ENCODE results near the gene ZNF200. TPM values are rescaled to one million over a fixed set of nuclear protein-coding genes. Genes with fewer than 3 reads are reported as not detected.

The ZNF200 gene
- total and polyA plus RNA-seq, 7 donors = 1.3 to 5.8 (median 3.4) TPM

GRCh38 chr16:3189869-3190268, 45.1 kb downstream of the ZNF200 start:
- Histone ChIP-seq H3K4me3 (no peak overlapping the region), H3K4me1 (peaks cover 5% of the 10 kb centered on the region), H3K9me3 (no peaks in the 10 kb centered on the region), H3K27me3 (ENCODE audit: insufficient read depth in 3 of 3, low read length in 2 of 3) (peaks cover 0 to 100% (median 63%) of the 10 kb centered on the region in 3 donors), H3K36me3 (ENCODE audit: insufficient read depth in 1 of 2, low read depth in 1 of 2) (no peaks in the 10 kb centered on the region), H3K27ac (no peak overlapping the region)
- no peak for ATAC-seq
- 14 to 20% (median 19%) methylated on average over 11 of the region's 11 CpGs for WGBS, 3 donors
- intact Hi-C loops (cut with DNase I) = no loop called here
- no peak for DNase-seq
- TF ChIP-seq CTCF (IDR thresholded peaks at IDR 0.05) = no peak

- TF ChIP-seq CTCF (IDR thresholded peaks at IDR 0.05) = no peak
- Histone ChIP-seq H3K27ac (no peak overlapping the region), H3K4me3 (peak overlapping the region; percentile 1), H3K36me3 (ENCODE audit: insufficient read depth in 1 of 2, low read depth in 1 of 2) (no peaks in the 10 kb centered on the region), H3K9me3 (no peaks in the 10 kb centered on the region), H3K27me3 (ENCODE audit: insufficient read depth in 3 of 3, low read length in 2 of 3) (peaks cover 0 to 100% (median 60%) of the 10 kb centered on the region in 3 donors), H3K4me1 (peaks cover 5% of the 10 kb centered on the region)
- ATAC-seq (no peak), DNase-seq (no peak)
- 1 to 3% (median 2%) methylated on average over 58 to 61 of the region's 61 CpGs for WGBS, 3 donors
- intact Hi-C loops (cut with DNase I) = no loop called here
These were observed 45.8 kb downstream of the ZNF200 start for GRCh38 chr16:3188925-3189825.

GRCh38 chr16:3188675-3188924, 46.4 kb downstream of the ZNF200 start:
- intact Hi-C loops (cut with DNase I) = no loop called here
- no peak for ATAC-seq

GRCh38 chr16:3187798-3188674, 46.9 kb downstream of the ZNF200 start, which contains the start of gene OR1F1:
OR1F1 (plus strand) TSS chr16:3188204.
- WGBS, 3 donors = 3% methylated on average over 42 to 51 of the region's 51 CpGs
- Histone ChIP-seq H3K27ac (no peak within 1 kb of the TSS), H3K4me1 (peaks cover 5% of the 10 kb centered on the region), H3K4me3 (peak within 1 kb of the TSS; percentile 1), H3K27me3 (ENCODE audit: insufficient read depth in 3 of 3, low read length in 2 of 3) (peaks cover 0 to 100% (median 65%) of the 10 kb centered on the region in 3 donors), H3K9me3 (no peaks in the 10 kb centered on the region), H3K36me3 (ENCODE audit: insufficient read depth in 1 of 2, low read depth in 1 of 2) (no peaks in the 10 kb centered on the region)
- no peak for TF ChIP-seq CTCF (IDR thresholded peaks at IDR 0.05)
- ATAC-seq = no peak
- DNase-seq = no peak
- intact Hi-C loops (cut with DNase I) = no loop called here

More at GRCh38 chr16:3188675-3188924, 46.4 kb downstream of the ZNF200 start:
- Histone ChIP-seq H3K27ac (no peak overlapping the region), H3K4me1 (peaks cover 5% of the 10 kb centered on the region), H3K4me3 (peak overlapping the region; percentile 1), H3K36me3 (ENCODE audit: insufficient read depth in 1 of 2, low read depth in 1 of 2) (no peaks in the 10 kb centered on the region), H3K9me3 (no peaks in the 10 kb centered on the region), H3K27me3 (ENCODE audit: insufficient read depth in 3 of 3, low read length in 2 of 3) (peaks cover 0 to 100% (median 64%) of the 10 kb centered on the region in 3 donors)
- no peak for TF ChIP-seq CTCF (IDR thresholded peaks at IDR 0.05)
- DNase-seq = no peak
- WGBS, 3 donors = 1 to 3% (median 2%) methylated on average over 6 to 13 of the region's 13 CpGs

Measured in psoas muscle (tissue), 8 donors.